Choroid plexus epithelial cell (primary cell): ENCODE measurements around the gene CAMK1D.

ENCODE experiments used
- DNase-seq: peaks from one replicate; pipeline ENCODE4 v3.0.0-alpha.2; 2010; ENCODE audit warnings: low read depth
- H3K4me3 ChIP-seq: 2 replicates; pipeline ENCODE4 v1.5.1; 2011; ENCODE audit warnings: low read depth, mild to moderate bottlenecking, control low read depth, low read length, moderate library complexity
- CTCF ChIP-seq: conservative IDR thresholded peaks from 2 replicates; pipeline ENCODE4 v1.5.1; 2011; ENCODE audit warnings: low read depth, mild to moderate bottlenecking, control low read depth, inconsistent platforms, low read length, moderate library complexity

CAMK1D gene

GRCh38 chr10:12657489-12657888 is 308.1 kb downstream of the CAMK1D start:
- TF ChIP-seq CTCF: no peak

GRCh38 chr10:12658526-12658925 is 309.2 kb downstream of the CAMK1D start:
- no peak for DNase-seq
- no peak overlapping the region for H3K4me3 ChIP-seq
- no peak for TF ChIP-seq CTCF

More at GRCh38 chr10:12657489-12657888, 308.1 kb downstream of the CAMK1D start:
- no peak for DNase-seq
- H3K4me3 ChIP-seq: no peak overlapping the region

- no peak for DNase-seq
- no peak for TF ChIP-seq CTCF
- H3K4me3 ChIP-seq: no peak overlapping the region
These were observed 310.4 kb downstream of the CAMK1D start for GRCh38 chr10:12659706-12660105.

- TF ChIP-seq CTCF: no peak
- H3K4me3 ChIP-seq: no peak overlapping the region
- DNase-seq: no peak
These were observed 311.5 kb downstream of the CAMK1D start for GRCh38 chr10:12660812-12661211.

- no peak overlapping the region for H3K4me3 ChIP-seq
- TF ChIP-seq CTCF: no peak
- DNase-seq: no peak
These were observed 312.3 kb downstream of the CAMK1D start for GRCh38 chr10:12661671-12662070.

GRCh38 chr10:12663863-12664262 is 314.5 kb downstream of the CAMK1D start:
- no peak for DNase-seq
- no peak overlapping the region for H3K4me3 ChIP-seq
- TF ChIP-seq CTCF: no peak

- no peak for TF ChIP-seq CTCF
- H3K4me3 ChIP-seq: no peak overlapping the region
- DNase-seq: no peak
These were observed 316.2 kb downstream of the CAMK1D start for GRCh38 chr10:12665501-12665900.
